HG02759 (cell line): ENCODE measurements around the gene HSPG2.
"Not testable (repeated sequence)": the region's sequence is repeated elsewhere in the genome, so short reads cannot be mapped to it uniquely, and the experiment has no call there.

Source experiments
- ATAC-seq: cut with Tn5 transposase; IDR thresholded peaks from one replicate; pipeline ENCODE4 v1.9.1; 2021; ENCODE audit warnings: mild to moderate bottlenecking, moderate library complexity; ENCODE audit not compliant: unreplicated experiment

Gene HSPG2

GRCh38 chr1:21914880-21915640 lies 22.1 kb downstream of the HSPG2 start:
- no peak for ATAC-seq

GRCh38 chr1:21914450-21914849 lies 22.7 kb downstream of the HSPG2 start:
- no peak for ATAC-seq

GRCh38 chr1:21913763-21914162 lies 23.3 kb downstream of the HSPG2 start:
- no peak for ATAC-seq

- no peak for ATAC-seq
Observed at GRCh38 chr1:21913258-21913657, 23.9 kb downstream of the HSPG2 start.

- no peak for ATAC-seq
Observed at GRCh38 chr1:21912038-21912758, 24.9 kb downstream of the HSPG2 start.

- ATAC-seq, result no peak
Observed at GRCh38 chr1:21911205-21912001, 25.7 kb downstream of the HSPG2 start.

GRCh38 chr1:21910558-21911204 lies 26.4 kb downstream of the HSPG2 start:
- ATAC-seq, result no peak

GRCh38 chr1:21909787-21910503 lies 27.2 kb downstream of the HSPG2 start:
- ATAC-seq, result no peak

GRCh38 chr1:21909286-21909759 lies 27.8 kb downstream of the HSPG2 start:
- no peak for ATAC-seq

GRCh38 chr1:21907737-21908534 lies 29.2 kb downstream of the HSPG2 start:
- not testable (repeated sequence) for ATAC-seq

- ATAC-seq, result no peak
Observed at GRCh38 chr1:21907079-21907418, 30.1 kb downstream of the HSPG2 start.

- ATAC-seq, result no peak
Observed at GRCh38 chr1:21906173-21907078, 30.7 kb downstream of the HSPG2 start.

GRCh38 chr1:21904704-21905520 lies 32.2 kb downstream of the HSPG2 start:
- ATAC-seq, result no peak

- ATAC-seq, result no peak
Observed at GRCh38 chr1:21904454-21904703, 32.7 kb downstream of the HSPG2 start.

- ATAC-seq, result no peak
Observed at GRCh38 chr1:21903638-21904453, 33.3 kb downstream of the HSPG2 start.

- ATAC-seq, result no peak
Observed at GRCh38 chr1:21902026-21903012, 34.8 kb downstream of the HSPG2 start.
